Measurements from ENCODE around the gene IFNAR1. TPM values are rescaled to one million over a fixed set of nuclear protein-coding genes. Genes with fewer than 3 reads are reported as not detected.
"Not testable (repeated sequence)": the region's sequence is repeated elsewhere in the genome, so short reads cannot be mapped to it uniquely, and the experiment has no call there.

The IFNAR1 gene
- total RNA-seq, 1 experiment from 2014 or later = 20.5 TPM

DNA sequence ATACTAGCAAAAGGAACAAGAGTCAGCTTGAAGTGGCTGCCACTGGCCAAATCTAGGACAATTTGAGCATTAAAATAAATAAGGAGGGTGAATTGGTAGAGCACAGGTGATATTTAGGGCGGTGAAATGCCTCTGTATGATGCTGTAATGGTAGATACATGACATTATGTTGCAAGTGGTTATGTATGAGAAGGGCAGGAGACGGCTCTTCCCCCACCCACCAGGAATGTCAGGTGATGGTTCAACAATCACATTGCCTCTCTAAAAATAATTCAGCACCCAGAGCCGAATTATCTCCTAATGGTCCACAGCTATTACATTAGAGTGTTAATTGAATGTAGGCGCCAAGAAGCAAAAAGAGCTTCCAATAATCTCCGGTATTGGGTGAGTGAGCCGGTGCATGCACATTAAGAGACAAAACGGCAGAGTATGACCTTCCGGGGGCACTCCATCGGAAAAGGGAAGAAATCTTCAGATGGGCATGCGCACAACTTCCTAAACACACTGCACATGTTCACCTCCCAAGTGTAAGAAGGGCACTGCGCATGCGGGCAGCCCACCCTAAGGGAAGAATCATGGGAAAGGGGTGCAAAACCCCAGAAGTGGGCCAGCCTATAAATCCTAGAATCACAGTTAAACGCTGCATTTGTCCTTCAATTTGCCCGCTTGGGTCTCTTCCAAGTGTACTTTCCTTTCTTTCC is 6.8 kb upstream of the IFNAR1 start:
- intact Hi-C loops (cut with micrococcal nuclease) = no loop called here
- Histone ChIP-seq H3K79me2 (ENCODE audit: insufficient read depth, low read length) (no peaks in the 10 kb centered on the region), H4K20me1 (ENCODE audit: insufficient read depth) (no peaks in the 10 kb centered on the region), H3K9me3 (ENCODE audit: control insufficient read depth in 1 of 2, insufficient read depth in 1 of 2, low read depth in 1 of 2, low read length in 2 of 2) (no peaks in the 10 kb centered on the region), H3K9me2 (ENCODE audit: insufficient read depth) (no peaks in the 10 kb centered on the region), H3K36me3 (ENCODE audit: control insufficient read depth in 1 of 2, insufficient read depth in 2 of 2, low read length in 2 of 2) (no peaks in the 10 kb centered on the region), H2AFZ (ENCODE audit: low read depth, low read length, poor library complexity, severe bottlenecking) (no peak overlapping the region), H3K4me1 (ENCODE audit: control insufficient read depth in 1 of 2, insufficient read depth in 2 of 2, low read length in 2 of 2) (no peaks in the 10 kb centered on the region), H3K4me2 (ENCODE audit: low read length) (no peak overlapping the region), H3K9ac (ENCODE audit: low read length) (no peak overlapping the region), H3K4me3 (replicated peaks in 1 of 2; ENCODE audit: low read depth in 1 of 2, low read length in 2 of 2) (no peak overlapping the region), H3K27ac (ENCODE audit: low read depth, low read length) (no peak overlapping the region), H3K27me3 (ENCODE audit: insufficient read depth, low read length) (no peaks in the 10 kb centered on the region)
- RAD21 ChIA-PET (ENCODE audit: low non-redundant PET in 1 of 2, low total read pairs in 2 of 2, uncharacterized antibody in 2 of 2, unreplicated experiment in 2 of 2) = no interaction called here
- no peak for TF ChIP-seq EZH2 (IDR thresholded peaks at IDR 0.05)
- ATAC-seq (no peak), DNase-seq (ENCODE audit: low read depth, low spot score) (no peak)
- POLR2A ChIA-PET = no interaction called here
- CTCF ChIA-PET = no interaction called here
- no TSS peak for BruUV-seq (replicated peaks)

DNA sequence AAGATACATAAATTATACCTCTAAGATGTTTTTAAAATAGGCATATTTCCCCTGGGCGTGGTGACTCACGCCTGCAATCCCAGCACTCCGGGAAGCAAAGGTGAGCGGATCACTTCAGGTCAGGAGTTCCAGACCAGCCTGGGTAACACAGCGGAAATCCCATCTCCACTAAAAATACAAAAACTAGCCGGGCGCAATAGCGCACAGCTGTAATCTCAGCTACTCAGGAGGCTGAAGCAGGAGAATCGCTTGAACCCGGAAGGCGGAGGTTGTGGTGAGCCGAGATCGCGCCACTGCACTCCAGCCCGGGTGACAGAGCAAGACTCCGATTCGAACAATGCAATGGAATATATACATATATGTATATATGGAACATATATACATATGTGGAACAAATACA is 3.8 kb upstream of the IFNAR1 start:
- H3K9me2 ChIP-seq (ENCODE audit: insufficient read depth); RAD21 ChIA-PET (ENCODE audit: low non-redundant PET in 1 of 2, low total read pairs in 2 of 2, uncharacterized antibody in 2 of 2, unreplicated experiment in 2 of 2); H3K27me3 ChIP-seq (ENCODE audit: insufficient read depth, low read length); H4K20me1 ChIP-seq (ENCODE audit: insufficient read depth); BruUV-seq (replicated peaks); intact Hi-C loops (cut with micrococcal nuclease); H3K9ac ChIP-seq (ENCODE audit: low read length); H3K27ac ChIP-seq (ENCODE audit: low read depth, low read length); H3K9me3 ChIP-seq (ENCODE audit: control insufficient read depth in 1 of 2, insufficient read depth in 1 of 2, low read depth in 1 of 2, low read length in 2 of 2); POLR2A ChIA-PET; H3K4me3 ChIP-seq (replicated peaks in 1 of 2; ENCODE audit: low read depth in 1 of 2, low read length in 2 of 2); H3K36me3 ChIP-seq (ENCODE audit: control insufficient read depth in 1 of 2, insufficient read depth in 2 of 2, low read length in 2 of 2); H2AFZ ChIP-seq (ENCODE audit: low read depth, low read length, poor library complexity, severe bottlenecking); H3K4me2 ChIP-seq (ENCODE audit: low read length); ATAC-seq; DNase-seq (ENCODE audit: low read depth, low spot score); CTCF ChIA-PET: not testable (repeated sequence)
- H3K79me2 ChIP-seq (ENCODE audit: insufficient read depth, low read length) = peaks cover 10% of the 10 kb centered on the region
- peaks cover 0 to 13% of the 10 kb centered on the region in 2 experiments; a peak in 1 of 4 replicates for H3K4me1 ChIP-seq (ENCODE audit: control insufficient read depth in 1 of 2, insufficient read depth in 2 of 2, low read length in 2 of 2)

DNA sequence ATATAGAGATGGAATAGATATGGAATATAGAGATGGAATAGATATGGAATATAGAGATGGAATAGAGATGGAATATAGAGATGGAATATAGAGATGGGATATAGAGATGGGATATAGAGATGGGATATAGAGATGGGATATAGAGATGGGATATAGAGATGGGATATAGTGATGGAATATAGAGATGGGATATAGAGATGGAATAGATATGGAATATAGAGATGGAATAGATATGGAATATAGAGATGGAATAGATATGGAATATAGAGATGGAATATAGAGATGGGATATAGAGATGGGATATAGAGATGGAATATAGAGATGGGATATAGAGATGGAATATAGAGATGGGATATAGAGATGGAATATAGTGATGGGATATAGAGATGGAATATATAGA is 1.2 kb upstream of the IFNAR1 start:
- peak overlapping the region; percentile 88 for H3K4me2 ChIP-seq (ENCODE audit: low read length)
- H3K36me3 ChIP-seq (ENCODE audit: control insufficient read depth in 1 of 2, insufficient read depth in 2 of 2, low read length in 2 of 2); H3K9me3 ChIP-seq (ENCODE audit: control insufficient read depth in 1 of 2, insufficient read depth in 1 of 2, low read depth in 1 of 2, low read length in 2 of 2); H2AFZ ChIP-seq (ENCODE audit: low read depth, low read length, poor library complexity, severe bottlenecking); H3K9me2 ChIP-seq (ENCODE audit: insufficient read depth); H4K20me1 ChIP-seq (ENCODE audit: insufficient read depth); RAD21 ChIA-PET (ENCODE audit: low non-redundant PET in 1 of 2, low total read pairs in 2 of 2, uncharacterized antibody in 2 of 2, unreplicated experiment in 2 of 2); BruUV-seq (replicated peaks); CTCF ChIA-PET; H3K27me3 ChIP-seq (ENCODE audit: insufficient read depth, low read length); intact Hi-C loops (cut with micrococcal nuclease); H3K9ac ChIP-seq (ENCODE audit: low read length); ATAC-seq; DNase-seq (ENCODE audit: low read depth, low spot score); POLR2A ChIA-PET; H3K27ac ChIP-seq (ENCODE audit: low read depth, low read length): not testable (repeated sequence)
- peaks cover 0 to 13% of the 10 kb centered on the region in 2 experiments; a peak in 1 of 4 replicates for H3K4me1 ChIP-seq (ENCODE audit: control insufficient read depth in 1 of 2, insufficient read depth in 2 of 2, low read length in 2 of 2)
- peak overlapping the region; percentile 92 to 98 for H3K4me3 ChIP-seq (replicated peaks in 1 of 2; ENCODE audit: low read depth in 1 of 2, low read length in 2 of 2)
- peaks cover 36% of the 10 kb centered on the region for H3K79me2 ChIP-seq (ENCODE audit: insufficient read depth, low read length)
